Left lung (tissue), 10 donors: Measurements from ENCODE around the gene TRAF6. TPM values are rescaled to one million over a fixed set of nuclear protein-coding genes. Genes with fewer than 3 reads are reported as not detected.

Experiments
- ATAC-seq: fragments of 200-7000 bp; cut with Tn5 transposase; one replicate; pipeline ENCODE4 v1.9.1; 2020; ENCODE audit warnings: moderate library complexity
- DNase-seq, 4 donors: peaks; one replicate each; pipeline ENCODE4 v3.0.0-alpha.2; 2013 to 2020
- H3K27ac ChIP-seq, 2 donors: fragments of 200-600 bp; sonication (generic) in 1 of 2; one replicate each; pipeline versions ENCODE4 v1.5.0 to v1.8.0; 2020 to 2021
- H3K27me3 ChIP-seq, 2 donors: fragments of 200-600 bp; sonication (generic) in 1 of 2; one replicate each; pipeline versions ENCODE4 v1.5.0 to v1.8.0; 2020 to 2021
- H3K36me3 ChIP-seq, 2 donors: fragments of 200-600 bp; sonication (generic) in 1 of 2; one replicate each; pipeline versions ENCODE4 v1.5.0 to v1.8.0; 2020 to 2021
- H3K4me1 ChIP-seq, 2 donors: fragments of 200-600 bp; one replicate each; pipeline ENCODE4 v1.8.0; 2021
- H3K4me3 ChIP-seq, 2 donors: fragments of 200-600 bp; sonication (generic) in 1 of 2; one replicate each; pipeline versions ENCODE4 v1.5.0 to v1.8.0; 2020 to 2021; ENCODE audit warnings: mild to moderate bottlenecking in 1 of 2
- H3K9me3 ChIP-seq, 2 donors: fragments of 200-600 bp; sonication (generic) in 1 of 2; one replicate each; pipeline versions ENCODE4 v1.5.0 to v1.8.0; 2020 to 2021
- CTCF ChIP-seq, 2 donors: fragments of 200-600 bp; sonication (generic) in 1 of 2; IDR thresholded peaks; one replicate each; pipeline versions ENCODE4 v1.5.0 to v1.8.0; 2021; ENCODE audit warnings: antibody characterized with exemption in 2 of 2
- intact Hi-C, 2 donors: fragments of 100-400 bp; cut with DNase I; formaldehyde crosslinking; loops; one replicate each; pipeline versions ENCODE4 v1.11.2 to v1.14.2; 2022
- polyA plus RNA-seq, 6 donors: library from polyadenylated mRNA; unstranded; fragments of 120-200 nt; gene quantifications; one replicate each; pipeline ENCODE4 v1.2.1, GENCODE V29; 2013; ENCODE audit not compliant: insufficient read length in 6 of 6
- total RNA-seq, 2 donors: library from RNA; stranded (reverse); fragmentation: NEBNext Ultra II Directional; extraction: Animal tissue kit (Norgen Biotek cat#: 25700); gene quantifications; one replicate each; pipeline ENCODE4 v1.2.1, GENCODE V29; 2021
- donor health status: DM: no; HTN: yes; CAD: no.
- donor health status: DM: no; HTN: no; CAD: no.

TRAF6 gene
- total and polyA plus RNA-seq, 8 donors = 11.3 to 17.0 (median 14.0) TPM

GRCh38 chr11:36446135-36446534, 63.9 kb downstream of the TRAF6 start:
- no peak for ATAC-seq
- no peak overlapping the region for H3K4me3 ChIP-seq
- intact Hi-C loops = no loop called here

DNA sequence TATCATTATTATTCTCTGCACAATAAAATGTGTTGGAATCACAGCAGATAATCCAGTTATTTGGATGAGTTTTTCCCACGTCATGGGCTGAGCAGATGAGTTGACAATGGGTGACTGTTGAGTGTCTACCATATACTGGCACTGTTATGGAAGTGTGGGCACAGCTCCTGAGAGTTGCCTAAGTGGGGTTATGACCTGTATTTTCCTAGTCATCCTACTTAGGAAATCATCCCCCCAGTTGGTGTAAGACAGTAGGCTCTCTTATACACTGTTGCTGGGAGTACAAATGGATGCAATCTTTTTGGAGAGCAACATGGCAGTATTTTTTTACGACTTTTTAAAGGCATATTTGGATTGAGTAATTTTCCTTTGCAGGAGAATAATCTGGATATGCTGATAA, 66.4 kb downstream of the TRAF6 start:
- intact Hi-C loops = no loop called here
- no peak for ATAC-seq
- Histone ChIP-seq H3K27me3 (no peaks in the 10 kb centered on the region), H3K4me3 (no peak overlapping the region), H3K36me3 (peaks cover 0 to 3% of the 10 kb centered on the region in 2 donors), H3K27ac (no peak overlapping the region), H3K9me3 (no peaks in the 10 kb centered on the region), H3K4me1 (no peaks in the 10 kb centered on the region)
- no peak for DNase-seq
- TF ChIP-seq CTCF (IDR thresholded peaks at IDR 0.05) = no peak

More at GRCh38 chr11:36446135-36446534, 63.9 kb downstream of the TRAF6 start:
- TF ChIP-seq CTCF (IDR thresholded peaks at IDR 0.05) = no peak
- peaks cover 0 to 6% of the 10 kb centered on the region in 2 donors for H3K36me3 ChIP-seq
- no peak for DNase-seq
- no peak overlapping the region for H3K27ac ChIP-seq
- no peaks in the 10 kb centered on the region for H3K27me3 ChIP-seq
- H3K9me3 ChIP-seq = no peaks in the 10 kb centered on the region
- peaks cover 10 to 17% of the 10 kb centered on the region in 2 donors for H3K4me1 ChIP-seq

DNA sequence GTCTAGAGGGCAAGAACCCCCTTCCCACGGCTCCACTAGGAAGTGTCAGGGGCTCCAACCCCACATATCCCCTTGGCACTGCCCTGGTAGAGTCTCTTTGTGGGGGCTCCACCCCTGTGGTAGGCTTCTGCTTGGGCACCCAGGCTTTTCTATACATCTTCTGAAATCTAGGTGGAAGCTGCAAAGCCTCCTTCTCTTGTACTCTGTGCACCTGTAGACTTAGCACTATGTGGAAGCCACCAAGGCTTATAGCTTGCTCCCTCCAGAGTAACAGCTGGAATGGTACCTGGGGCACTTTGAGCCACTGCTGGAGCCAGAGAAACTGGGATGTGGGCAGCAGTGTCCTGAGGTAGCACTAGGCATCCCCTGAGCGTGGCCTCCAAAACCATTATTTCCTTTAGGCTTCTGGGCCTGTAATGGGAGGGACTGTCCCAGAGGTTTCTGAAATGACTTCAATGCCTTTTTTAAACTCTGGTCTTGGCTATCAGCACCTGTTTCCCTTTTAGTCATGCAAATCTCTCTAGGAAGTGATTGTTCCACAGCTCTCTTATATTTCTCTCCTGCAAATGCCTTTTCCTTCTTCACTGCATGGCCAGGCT, 68.4 kb downstream of the TRAF6 start:
- H3K4me3 ChIP-seq = no peak overlapping the region
- intact Hi-C loops = no loop called here
- ATAC-seq (no peak), DNase-seq (no peak)
- no peaks in the 10 kb centered on the region for H3K36me3 ChIP-seq
- H3K9me3 ChIP-seq = no peaks in the 10 kb centered on the region
- H3K27me3 ChIP-seq = no peaks in the 10 kb centered on the region
- H3K4me1 ChIP-seq = peaks cover 0 to under 1% of the 10 kb centered on the region in 2 donors
- no peak for TF ChIP-seq CTCF (IDR thresholded peaks at IDR 0.05)
- H3K27ac ChIP-seq = no peak overlapping the region

DNA sequence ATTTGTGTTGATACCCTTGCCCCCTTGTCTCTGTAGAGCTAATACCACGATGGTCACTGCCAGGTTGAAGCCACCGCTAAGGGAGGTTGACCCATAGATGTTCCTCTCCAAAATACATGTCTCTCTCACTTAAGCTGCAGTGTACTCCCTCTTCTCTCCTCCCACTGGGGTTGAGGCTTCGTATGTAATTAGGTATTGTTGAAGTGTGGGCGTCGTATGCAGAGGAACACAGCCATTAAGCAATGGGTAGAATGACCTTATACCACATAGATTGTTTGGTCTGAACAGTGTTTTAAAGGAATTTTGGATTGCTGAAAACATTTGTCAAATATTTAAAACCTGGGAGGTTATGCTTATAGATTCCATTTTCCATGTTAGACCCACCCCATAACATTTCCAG, 71.9 kb downstream of the TRAF6 start:
- no peaks in the 10 kb centered on the region for H3K27me3 ChIP-seq
- no peaks in the 10 kb centered on the region for H3K36me3 ChIP-seq
- no peak for ATAC-seq
- H3K4me3 ChIP-seq = no peak overlapping the region
- intact Hi-C loops = no loop called here
- no peak for TF ChIP-seq CTCF (IDR thresholded peaks at IDR 0.05)
- no peak overlapping the region for H3K27ac ChIP-seq
- DNase-seq = no peak
- H3K9me3 ChIP-seq = no peaks in the 10 kb centered on the region
- peaks cover 7 to 13% of the 10 kb centered on the region in 2 donors for H3K4me1 ChIP-seq

GRCh38 chr11:36437413-36437812, 72.7 kb downstream of the TRAF6 start:
- H3K4me3 ChIP-seq = no peak overlapping the region
- H3K9me3 ChIP-seq = no peaks in the 10 kb centered on the region
- no peaks in the 10 kb centered on the region for H3K27me3 ChIP-seq
- no peak overlapping the region for H3K27ac ChIP-seq
- no peak for TF ChIP-seq CTCF (IDR thresholded peaks at IDR 0.05)
- no peaks in the 10 kb centered on the region for H3K36me3 ChIP-seq
- peak; percentile 82 for ATAC-seq
- intact Hi-C loops = no loop called here
- peaks cover 7 to 13% of the 10 kb centered on the region in 2 donors for H3K4me1 ChIP-seq
- no peak for DNase-seq

Other genes with a start within 250 kb of the TRAF6 start
- gene COMMD9, start 220.8 kb downstream of the TRAF6 start, total RNA-seq = 10 to 100 TPM; 76.0 to 87.2 TPM
- 10 to 100 TPM; 59.9 to 71.7 (median 68.1) TPM for gene COMMD9, start 220.8 kb downstream of the TRAF6 start, polyA plus RNA-seq
- 10 to 100 TPM; 22.2 to 27.0 TPM for gene PRR5L, start 214.0 kb downstream of the TRAF6 start, total RNA-seq
- gene PRR5L, start 214.0 kb downstream of the TRAF6 start, polyA plus RNA-seq = 10 to 100 TPM; 10.6 to 21.6 (median 13.0) TPM
- gene RAG1, start 57.7 kb upstream of the TRAF6 start, total RNA-seq = 1 to 10 TPM in 1 of 2 donors, under 1 TPM in 1; 0.50 to 1.4 TPM
- gene RAG1, start 57.7 kb upstream of the TRAF6 start, polyA plus RNA-seq = 1 to 10 TPM; 1.4 to 2.0 (median 1.7) TPM
- gene IFTAP, start 84.2 kb upstream of the TRAF6 start, total RNA-seq = 10 to 100 TPM; 11.8 to 15.1 TPM
- gene IFTAP, start 84.2 kb upstream of the TRAF6 start, polyA plus RNA-seq = 10 to 100 TPM; 40.7 to 53.9 (median 49.9) TPM
- gene RAG2, start 88.0 kb upstream of the TRAF6 start, total RNA-seq = not detected
- under 1 TPM; 0.15 to 0.80 (median 0.38) TPM for gene RAG2, start 88.0 kb upstream of the TRAF6 start, polyA plus RNA-seq